LNCaP clone FGC (cell line): ENCODE data around the gene CSTPP1.
"Not testable (repeated sequence)": the region's sequence is repeated elsewhere in the genome, so short reads cannot be mapped to it uniquely, and the experiment has no call there.

Source experiments
- DNase-seq: peaks from one replicate; pipeline ENCODE4 v3.0.0-alpha.2; 2011; ENCODE audit warnings: low read depth
- H3K4me3 ChIP-seq: 2 replicates; pipeline ENCODE4 v1.5.1; 2011; ENCODE audit warnings: mild to moderate bottlenecking, low read depth, low read length, control low read depth
- CTCF ChIP-seq: IDR thresholded peaks from 2 replicates; pipeline ENCODE4 v1.5.1; 2012; ENCODE audit warnings: mild to moderate bottlenecking; ENCODE audit not compliant: control insufficient read depth, insufficient read depth; ENCODE audit errors: extremely low read depth

The CSTPP1 gene

GRCh38 chr11:46951864-46952263 is 15.3 kb downstream of the CSTPP1 start:
- no peak for DNase-seq
- no peak for TF ChIP-seq CTCF

GRCh38 chr11:46952553-46952952 is 16.0 kb downstream of the CSTPP1 start:
- no peak for DNase-seq
- H3K4me3 ChIP-seq, result no peak overlapping the region
- no peak for TF ChIP-seq CTCF

More at GRCh38 chr11:46951864-46952263, 15.3 kb downstream of the CSTPP1 start:
- no peak overlapping the region for H3K4me3 ChIP-seq

- DNase-seq, result no peak
- no peak overlapping the region for H3K4me3 ChIP-seq
- TF ChIP-seq CTCF, result no peak
Measured at GRCh38 chr11:46953093-46953492, 16.5 kb downstream of the CSTPP1 start.

- TF ChIP-seq CTCF, result no peak
- H3K4me3 ChIP-seq, result no peak overlapping the region
- no peak for DNase-seq
Measured at GRCh38 chr11:46958777-46959176, 22.2 kb downstream of the CSTPP1 start.

GRCh38 chr11:46961041-46961440 is 24.5 kb downstream of the CSTPP1 start:
- no peak for DNase-seq
- TF ChIP-seq CTCF, result no peak
- no peak overlapping the region for H3K4me3 ChIP-seq

GRCh38 chr11:46961886-46962285 is 25.3 kb downstream of the CSTPP1 start:
- not testable (repeated sequence) for DNase-seq, H3K4me3 ChIP-seq

GRCh38 chr11:46963844-46964243 is 27.3 kb downstream of the CSTPP1 start:
- no peak for DNase-seq
- TF ChIP-seq CTCF, result no peak
- no peak overlapping the region for H3K4me3 ChIP-seq
